ENCODE measurements around the gene C16orf74.

Gene C16orf74

DNA sequence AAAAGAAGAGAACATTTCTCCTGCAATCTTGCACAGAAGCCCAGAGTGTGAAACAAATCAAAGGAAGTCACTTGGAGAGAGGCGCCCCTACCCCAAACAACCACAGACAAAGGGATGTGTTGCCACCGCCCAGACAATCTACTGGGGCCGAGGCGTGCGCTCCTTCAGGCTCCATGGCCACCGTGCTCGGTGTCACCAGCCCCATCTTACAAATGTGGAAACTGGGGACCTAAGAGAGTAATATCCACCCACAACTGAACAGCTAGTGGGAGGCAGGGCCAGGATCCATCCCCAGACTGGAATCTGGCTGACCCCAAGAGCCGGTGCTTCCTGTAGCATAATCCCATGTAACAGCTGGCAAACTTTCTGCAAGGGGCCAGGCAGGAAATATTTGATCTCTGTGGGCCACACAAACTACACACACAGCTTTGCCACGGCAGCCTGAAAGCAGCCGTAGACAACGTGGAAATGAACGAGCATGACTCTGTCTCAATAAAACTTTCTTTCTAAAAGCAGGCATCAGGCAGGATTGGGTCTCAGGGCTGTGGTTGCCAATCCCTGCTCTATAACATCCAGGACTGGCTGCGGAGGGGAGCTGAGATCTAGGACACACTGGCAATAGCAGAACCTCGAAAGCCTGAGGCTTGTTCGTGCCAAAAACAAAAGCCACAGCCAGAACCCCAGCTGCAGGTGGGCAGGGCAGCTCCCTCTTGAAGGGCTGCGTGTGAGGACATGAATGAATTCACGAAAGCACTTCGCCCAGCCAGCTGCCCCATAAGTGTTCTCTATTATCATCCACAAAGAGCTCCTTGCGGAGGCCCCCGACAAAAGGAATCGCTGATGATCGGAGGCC is 35.5 kb downstream of the C16orf74 start:
- DNase-seq: no peak

- no peak for DNase-seq
These were observed 38.1 kb downstream of the C16orf74 start for GRCh38 chr16:85712801-85713200.

DNA sequence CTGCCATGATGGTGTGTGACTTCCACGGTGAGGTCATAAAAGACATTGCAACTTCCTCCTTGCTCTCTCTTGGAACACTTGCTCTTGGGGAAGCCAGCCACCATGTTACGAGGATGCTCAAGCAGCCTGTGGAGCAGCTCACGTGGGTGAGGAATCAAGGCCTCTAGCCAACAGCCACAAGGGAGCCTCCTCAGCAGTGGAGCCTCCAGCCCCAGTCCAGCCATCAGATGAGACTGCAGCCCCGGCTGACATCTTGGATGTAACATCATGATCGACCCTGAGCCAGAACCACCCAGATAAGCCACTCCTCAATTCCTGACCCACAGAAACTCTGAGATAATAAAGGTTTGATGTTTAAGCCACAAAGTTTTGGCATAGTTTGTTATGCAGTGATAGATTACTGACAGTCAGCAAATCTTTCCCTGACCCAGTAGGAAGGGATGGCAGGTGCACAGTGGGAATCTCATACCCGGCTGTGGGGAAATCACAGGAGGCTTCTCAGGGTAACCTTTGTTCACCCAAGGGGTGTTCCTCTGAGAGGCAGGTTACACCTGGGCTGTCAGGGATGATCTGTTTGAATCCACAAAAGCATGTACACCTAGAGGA is 38.8 kb downstream of the C16orf74 start:
- no peak for DNase-seq

- no peak for DNase-seq
These were observed 40.2 kb downstream of the C16orf74 start for GRCh38 chr16:85710732-85711131.

- DNase-seq: no peak
These were observed 40.9 kb downstream of the C16orf74 start for GRCh38 chr16:85709766-85710585.

- no peak for DNase-seq
These were observed 42.6 kb downstream of the C16orf74 start for GRCh38 chr16:85708338-85708737.

- DNase-seq: no peak
These were observed 43.3 kb downstream of the C16orf74 start for GRCh38 chr16:85707528-85708095.

- DNase-seq: no peak
These were observed 44.4 kb downstream of the C16orf74 start for GRCh38 chr16:85706449-85707034.

- DNase-seq: no peak
These were observed 45.7 kb downstream of the C16orf74 start for GRCh38 chr16:85704900-85705846.

DNA sequence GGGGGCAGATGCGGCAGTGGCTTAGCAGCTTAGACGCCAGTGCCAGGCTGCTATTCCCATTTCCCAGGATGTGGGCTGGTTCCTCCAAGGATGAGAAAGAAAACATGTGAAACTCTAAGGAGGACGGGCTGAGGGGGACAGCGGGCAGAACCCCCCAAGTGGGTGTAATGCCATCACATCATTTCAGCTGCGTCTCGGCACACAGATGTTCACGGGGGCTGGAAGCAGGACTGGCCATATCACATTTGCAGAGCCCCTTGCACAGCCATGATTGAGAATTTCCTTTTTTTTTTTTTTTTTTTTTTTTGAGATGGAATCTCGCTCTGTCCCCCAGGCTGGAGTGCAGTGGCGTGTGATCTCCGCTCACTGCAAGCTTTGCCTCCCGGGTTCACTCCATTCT is 46.9 kb downstream of the C16orf74 start:
- DNase-seq: no peak

DNA sequence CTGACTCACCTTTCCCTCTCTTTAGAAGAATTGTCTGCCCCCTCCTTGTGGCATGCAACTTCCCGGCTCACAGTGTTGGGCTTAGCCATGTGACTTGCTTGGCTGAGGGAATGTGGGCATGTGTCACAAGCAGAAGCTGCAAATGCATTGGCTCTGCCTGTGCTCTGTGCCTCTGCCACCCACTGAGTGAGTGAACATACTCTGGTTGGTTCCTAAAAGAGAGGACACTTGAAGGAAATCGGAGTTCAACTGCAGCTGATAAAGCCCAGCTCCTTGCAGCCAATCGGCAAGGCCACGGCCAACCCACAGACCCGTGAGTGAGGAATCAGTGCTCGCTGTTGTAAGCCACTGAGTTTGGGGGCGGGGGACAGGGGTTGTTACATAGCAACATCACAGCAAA is 51.3 kb downstream of the C16orf74 start:
- DNase-seq: no peak

- no peak for DNase-seq
These were observed 51.8 kb downstream of the C16orf74 start for GRCh38 chr16:85698935-85699558.

DNA sequence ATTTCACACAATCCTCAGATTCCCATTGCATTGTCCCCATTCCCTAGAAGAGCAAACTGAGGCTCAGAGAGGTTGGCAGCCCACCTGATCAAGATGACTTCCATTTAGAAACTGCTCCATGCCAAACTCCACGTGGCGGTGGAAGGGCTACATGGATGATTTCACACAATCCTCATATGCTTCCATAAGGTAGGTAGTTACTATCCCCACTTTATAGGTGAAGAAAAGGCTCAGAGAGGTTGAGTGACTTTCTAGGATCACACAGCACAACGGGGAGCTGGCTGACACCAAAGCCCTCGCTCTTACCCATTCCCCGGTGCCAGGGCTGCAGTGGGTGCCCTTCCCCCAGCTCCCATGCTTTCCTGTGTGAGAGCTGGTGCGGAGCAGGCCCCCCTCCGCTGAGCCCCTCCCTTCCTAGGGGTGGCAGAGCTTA is 52.4 kb downstream of the C16orf74 start:
- no peak for DNase-seq

GRCh38 chr16:85697431-85697830 is 53.5 kb downstream of the C16orf74 start:
- no peak for DNase-seq

DNA sequence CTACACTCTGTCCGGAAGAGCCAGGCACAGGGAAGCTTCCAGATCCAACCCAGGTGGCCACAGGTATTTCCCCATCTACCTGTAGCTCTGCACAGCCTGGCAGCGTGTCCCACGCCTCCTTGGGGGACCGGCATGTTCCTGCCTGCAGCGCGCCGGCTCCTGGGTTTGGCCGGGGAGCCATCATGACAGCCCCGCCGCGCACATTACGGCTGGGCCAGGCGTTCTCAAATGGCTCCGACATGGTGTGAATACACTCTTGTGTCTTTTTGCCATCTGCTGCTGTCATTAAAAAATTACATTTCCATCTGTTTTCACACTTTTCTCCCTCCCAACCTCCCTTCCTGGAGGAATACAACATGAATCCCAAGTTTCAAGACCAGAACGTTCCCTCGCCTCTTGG is 54.1 kb downstream of the C16orf74 start:
- no peak for DNase-seq

DNA sequence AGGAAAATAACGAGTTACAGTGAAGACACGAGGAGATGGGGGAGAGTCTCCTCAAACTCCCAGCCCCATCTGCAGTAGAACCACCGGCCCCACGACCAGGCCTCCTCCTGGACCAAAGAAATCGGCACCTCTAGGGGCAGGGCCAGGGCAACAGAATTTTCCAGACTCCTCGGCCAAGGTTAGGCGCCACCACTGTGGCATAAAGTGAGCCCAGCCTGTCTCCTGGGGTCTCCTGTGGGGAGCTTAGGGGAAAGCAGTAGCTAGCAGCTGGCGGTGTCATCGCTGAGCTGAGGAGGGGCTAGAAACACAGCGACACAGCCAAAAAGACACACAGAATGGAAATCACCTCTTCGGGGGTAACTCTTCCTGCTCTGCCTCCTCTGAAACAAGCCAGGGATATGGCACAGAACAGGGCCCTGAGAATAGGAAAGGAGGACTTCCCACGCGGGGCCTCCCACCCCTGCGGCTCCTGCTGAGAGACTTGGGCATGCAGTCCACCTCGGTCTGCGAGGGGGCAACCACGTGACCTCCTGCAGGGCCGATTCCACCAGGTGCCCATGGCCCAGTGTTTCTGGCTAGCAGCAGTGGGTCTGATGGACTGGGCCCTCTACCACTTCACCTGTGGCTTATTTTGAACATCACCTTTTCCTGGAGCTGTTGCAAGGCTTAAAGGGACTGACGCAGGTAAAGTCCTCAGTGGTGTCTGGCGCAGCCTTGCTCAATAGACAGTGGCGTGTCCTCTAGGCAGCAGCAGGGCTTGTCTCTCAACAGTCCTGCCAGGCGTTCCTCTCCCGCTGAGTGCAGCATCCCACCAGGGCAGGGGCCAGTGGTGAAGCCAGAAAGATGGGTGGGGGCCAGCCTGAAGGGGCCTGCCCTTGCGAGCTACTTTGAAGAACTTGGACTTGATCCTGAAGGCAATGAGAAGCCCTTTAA is 55.4 kb downstream of the C16orf74 start:
- DNase-seq: no peak

DNA sequence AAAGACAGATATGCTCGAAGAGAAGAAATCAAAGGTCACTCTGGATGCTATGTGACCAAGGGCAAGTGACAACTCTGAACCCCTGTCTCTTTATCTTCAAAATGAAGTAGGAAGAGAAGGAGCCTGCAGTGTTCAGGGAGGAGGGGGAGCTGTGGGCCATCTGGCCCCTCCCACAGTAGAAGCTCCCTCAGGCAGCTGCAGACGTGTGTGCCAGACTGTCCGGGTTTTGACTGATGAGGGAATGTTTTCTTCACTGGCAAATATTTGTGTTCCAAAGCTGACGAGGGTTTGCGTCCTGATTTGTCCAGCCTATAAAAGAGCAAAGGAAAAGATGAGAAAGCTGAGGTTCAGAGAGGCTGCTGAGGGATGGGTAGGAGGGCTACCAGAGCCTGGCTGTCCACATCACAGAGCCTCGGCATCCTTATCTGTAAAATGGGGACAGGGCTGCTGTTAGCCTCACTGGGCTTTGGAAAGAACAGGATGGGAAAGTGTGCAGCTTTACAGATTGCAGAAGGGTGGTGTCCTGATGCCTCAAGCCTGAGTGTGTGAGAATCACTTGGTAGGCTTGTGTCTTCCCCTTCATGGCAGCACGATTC is 60.3 kb downstream of the C16orf74 start:
- DNase-seq: no peak

DNA sequence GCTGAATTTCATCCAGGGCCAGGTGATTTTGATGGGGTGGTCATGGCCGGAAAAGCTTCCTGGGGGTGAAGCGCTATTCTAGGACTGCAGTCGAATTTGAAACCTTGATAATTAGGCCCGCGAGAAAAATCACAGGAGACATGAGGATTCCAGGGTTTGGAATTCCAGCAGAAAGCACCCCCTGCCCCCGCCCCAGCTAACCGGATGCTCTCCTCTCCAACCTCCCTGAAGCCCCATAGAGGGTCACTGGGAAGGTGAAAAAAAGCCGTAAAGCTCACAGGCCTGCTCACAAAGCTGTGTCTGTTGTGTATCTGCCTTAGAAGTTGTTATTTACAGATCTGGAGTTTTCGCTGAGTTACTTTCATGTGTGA is 61.0 kb downstream of the C16orf74 start:
- no peak for DNase-seq

- no peak for DNase-seq
These were observed 61.5 kb downstream of the C16orf74 start for GRCh38 chr16:85689285-85689949.
